Measurements from ENCODE around the gene IL37. TPM values are rescaled to one million over a fixed set of nuclear protein-coding genes. Genes with fewer than 3 reads are reported as not detected.

The IL37 gene
- total RNA-seq, 1 experiment from 2014 or later: not detected

GRCh38 chr2:112949456-112949855 is 38.5 kb downstream of the IL37 start:
- Histone ChIP-seq H4K91ac (ENCODE audit: insufficient read length, low read depth, low read length) (no peak overlapping the region), H2BK120ac (ENCODE audit: low read depth, low read length, poor library complexity, severe bottlenecking) (no peak overlapping the region), H3K18ac (ENCODE audit: insufficient read length, low read depth, low read length) (no peak overlapping the region), H3K14ac (ENCODE audit: insufficient read depth, low read length) (no peak overlapping the region), H4K20me1 (ENCODE audit: control insufficient read depth, insufficient read depth, insufficient read length) (no peaks in the 10 kb centered on the region), H3K23me2 (ENCODE audit: insufficient read length, low read depth, low read length, poor library complexity, severe bottlenecking) (no peaks in the 10 kb centered on the region), H3K23ac (ENCODE audit: insufficient read length, low read depth, low read length) (no peak overlapping the region), H3K79me2 (ENCODE audit: insufficient read depth, low read length) (no peaks in the 10 kb centered on the region), H2BK12ac (ENCODE audit: insufficient read length, low read depth, low read length) (no peak overlapping the region), H2AK5ac (ENCODE audit: insufficient read length, low read length) (no peak overlapping the region), H2BK20ac (ENCODE audit: low read depth, low read length, poor library complexity, severe bottlenecking) (no peak overlapping the region), H3K9ac (ENCODE audit: extremely low read depth, insufficient read length, low read length) (no peak overlapping the region), H3K27me3 (ENCODE audit: insufficient read depth, low read length) (no peaks in the 10 kb centered on the region), H3K79me1 (ENCODE audit: insufficient read depth, low read depth, low read length, poor library complexity, severe bottlenecking) (no peaks in the 10 kb centered on the region), H2AFZ (ENCODE audit: low read length) (no peak overlapping the region), H2BK15ac (ENCODE audit: low read depth, low read length) (no peak overlapping the region), H3K27ac (ENCODE audit: insufficient read length, low read depth, low read length) (no peak overlapping the region), H3K9me3 (ENCODE audit: control insufficient read depth, low read depth, low read length) (peaks cover 17% of the 10 kb centered on the region), H3K56ac (ENCODE audit: insufficient read length, low read depth, low read length) (no peak overlapping the region), H2BK5ac (ENCODE audit: insufficient read length, low read length) (no peak overlapping the region), H3K4me1 (ENCODE audit: insufficient read depth, low read length) (no peaks in the 10 kb centered on the region), H3K4ac (ENCODE audit: low read depth, low read length) (no peak overlapping the region), H4K5ac (ENCODE audit: insufficient read length, low read depth, low read length) (no peak overlapping the region), H3K4me2 (ENCODE audit: insufficient read depth, insufficient read length, low read length) (no peak overlapping the region), H4K8ac (replicated peaks; ENCODE audit: insufficient read length, low read depth, low read length) (no peak overlapping the region), H3T11ph (ENCODE audit: low read length) (no peak overlapping the region)
- no peak overlapping the region for H3K4me3 Mint-ChIP-seq
- WGBS (ENCODE audit: extremely low coverage, insufficient read length, low lambda C conversion rate): no CpG with 5 or more reads among the region's 8 CpGs
- no peak for TF ChIP-seq CTCF (conservative IDR thresholded peaks at IDR 0.05)
- H3K27me3 Mint-ChIP-seq (ENCODE audit: low read depth): peaks cover 12% of the 10 kb centered on the region
- H3K27ac Mint-ChIP-seq: no peak overlapping the region
- DNase-seq: no peak
- H3K9me3 Mint-ChIP-seq: peaks cover 7 to 11% of the 10 kb centered on the region in 2 experiments
- no peaks in the 10 kb centered on the region for H3K36me3 Mint-ChIP-seq (ENCODE audit: insufficient read depth in 1 of 3, low read depth in 3 of 3)
- no peaks in the 10 kb centered on the region for H3K4me1 Mint-ChIP-seq

All from H9 (cell line).